GM18868 (cell line): ENCODE results near the gene LTBP1.
"Not testable (repeated sequence)": the region's sequence is repeated elsewhere in the genome, so short reads cannot be mapped to it uniquely, and the experiment has no call there.

ENCODE experiments used
- ATAC-seq: cut with Tn5 transposase; IDR thresholded peaks from one replicate; pipeline ENCODE4 v1.9.1; 2021; ENCODE audit warnings: mild to moderate bottlenecking, moderate library complexity; ENCODE audit not compliant: unreplicated experiment

LTBP1 gene

GRCh38 chr2:33333433-33333832 is 386.7 kb downstream of the LTBP1 start:
- no peak for ATAC-seq

GRCh38 chr2:33334083-33334482 is 387.3 kb downstream of the LTBP1 start:
- ATAC-seq = no peak

GRCh38 chr2:33335516-33335915 is 388.8 kb downstream of the LTBP1 start:
- ATAC-seq = no peak

- ATAC-seq = no peak
Measured at GRCh38 chr2:33336036-33336625, 389.4 kb downstream of the LTBP1 start.

- ATAC-seq = no peak
Measured at GRCh38 chr2:33337385-33337960, 390.7 kb downstream of the LTBP1 start.

GRCh38 chr2:33337981-33338380 is 391.2 kb downstream of the LTBP1 start:
- ATAC-seq = no peak

- no peak for ATAC-seq
Measured at GRCh38 chr2:33339269-33339668, 392.5 kb downstream of the LTBP1 start.

- no peak for ATAC-seq
Measured at GRCh38 chr2:33340280-33340679, 393.5 kb downstream of the LTBP1 start.

GRCh38 chr2:33342171-33342570 is 395.4 kb downstream of the LTBP1 start:
- ATAC-seq = no peak

- no peak for ATAC-seq
Measured at GRCh38 chr2:33342705-33343104, 396.0 kb downstream of the LTBP1 start.

GRCh38 chr2:33343387-33343895 is 396.7 kb downstream of the LTBP1 start:
- ATAC-seq = no peak

- ATAC-seq = no peak
Measured at GRCh38 chr2:33344230-33344629, 397.5 kb downstream of the LTBP1 start.

- ATAC-seq = no peak
Measured at GRCh38 chr2:33347856-33348255, 401.1 kb downstream of the LTBP1 start.

- no peak for ATAC-seq
Measured at GRCh38 chr2:33350632-33351031, 403.9 kb downstream of the LTBP1 start.

- ATAC-seq = no peak
Measured at GRCh38 chr2:33351781-33352180, 405.0 kb downstream of the LTBP1 start.

GRCh38 chr2:33354981-33355380 is 408.2 kb downstream of the LTBP1 start:
- ATAC-seq = no peak

- no peak for ATAC-seq
Measured at GRCh38 chr2:33358878-33359277, 412.1 kb downstream of the LTBP1 start.

- no peak for ATAC-seq
Measured at GRCh38 chr2:33363325-33364298, 416.9 kb downstream of the LTBP1 start.

- no peak for ATAC-seq
Measured at GRCh38 chr2:33365264-33365970, 418.7 kb downstream of the LTBP1 start.

GRCh38 chr2:33366473-33366872 is 419.7 kb downstream of the LTBP1 start:
- ATAC-seq = no peak

- ATAC-seq = not testable (repeated sequence)
Measured at GRCh38 chr2:33368524-33368923, 421.8 kb downstream of the LTBP1 start.
